Activated T-cell treated with anti-CD3 and anti-CD28 coated beads, Interleukin-2, amount 50 U/mL, for 24 hours (primary cell): ENCODE data around the gene HEMGN.

Experiments used
- DNase-seq: peaks from one replicate; pipeline ENCODE4 v3.0.0-alpha.2; 2020
- H3K27ac Mint-ChIP-seq: 2 replicates; pipeline ENCODE4 v1.8.0; 2020; ENCODE audit warnings: mild to moderate bottlenecking, mixed read lengths
- H3K27me3 Mint-ChIP-seq: 2 replicates; pipeline ENCODE4 v1.8.0; 2020; ENCODE audit warnings: mixed read lengths
- H3K36me3 Mint-ChIP-seq: 2 replicates; pipeline ENCODE4 v1.8.0; 2020; ENCODE audit warnings: low read depth, mixed read lengths
- H3K4me1 Mint-ChIP-seq: 2 replicates; pipeline ENCODE4 v1.8.0; 2020; ENCODE audit warnings: low read depth, mixed read lengths
- H3K4me3 Mint-ChIP-seq: 2 replicates; pipeline ENCODE4 v1.8.0; 2020; ENCODE audit warnings: mild to moderate bottlenecking, moderate library complexity, mixed read lengths
- H3K9me3 Mint-ChIP-seq: 2 replicates; pipeline ENCODE4 v1.8.0; 2020; ENCODE audit warnings: mixed read lengths

Gene HEMGN

DNA sequence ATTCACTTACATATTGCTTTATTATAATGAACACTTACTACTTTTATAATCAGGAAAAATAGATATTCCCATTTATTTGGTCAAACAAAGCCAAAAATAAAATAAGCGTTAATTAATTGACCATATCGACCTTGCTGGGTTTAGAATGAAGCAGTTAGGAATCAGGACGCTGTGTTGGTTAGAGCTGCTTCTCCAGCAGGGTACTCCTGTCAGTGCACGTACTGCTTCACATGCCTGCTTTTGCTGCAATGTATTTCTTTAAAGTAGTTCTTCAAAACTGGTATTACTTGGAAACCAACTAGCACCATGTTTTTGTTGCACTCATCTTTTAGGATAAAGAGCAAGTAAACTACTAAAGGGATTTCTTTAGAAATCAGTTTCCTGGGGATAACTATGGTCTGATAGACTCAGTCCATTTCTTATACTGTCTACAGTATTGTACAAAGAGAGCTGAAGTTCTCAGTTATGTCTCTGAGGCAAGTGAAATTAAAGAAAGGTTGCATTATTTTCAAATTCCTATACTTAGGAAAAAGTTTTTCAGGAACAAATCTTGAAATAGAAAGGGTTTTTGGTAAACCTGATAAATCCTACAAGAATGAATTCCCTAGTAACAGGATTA is 8.9 kb downstream of the HEMGN start:
- peak overlapping the region; percentile 42 for H3K4me3 Mint-ChIP-seq

GRCh38 chr9:97925497-97926334 is 12.3 kb downstream of the HEMGN start:
- no peaks in the 10 kb centered on the region for H3K9me3 Mint-ChIP-seq
- no peak for DNase-seq
- H3K27ac Mint-ChIP-seq: no peak overlapping the region
- H3K4me3 Mint-ChIP-seq: no peak overlapping the region
- peaks cover 46% of the 10 kb centered on the region for H3K4me1 Mint-ChIP-seq
- H3K27me3 Mint-ChIP-seq: peaks cover 3% of the 10 kb centered on the region
- peaks cover 11% of the 10 kb centered on the region for H3K36me3 Mint-ChIP-seq

More for the DNA sequence above, 8.9 kb downstream of the HEMGN start:
- Mint-ChIP-seq H3K27me3 (no peaks in the 10 kb centered on the region), H3K4me1 (peaks cover 42% of the 10 kb centered on the region), H3K9me3 (no peaks in the 10 kb centered on the region), H3K27ac (peak overlapping the region; percentile 35), H3K36me3 (no peaks in the 10 kb centered on the region)
- DNase-seq: no peak

GRCh38 chr9:97924386-97924785 is 13.6 kb downstream of the HEMGN start:
- Mint-ChIP-seq H3K27ac (no peak overlapping the region), H3K27me3 (peaks cover 3% of the 10 kb centered on the region), H3K4me1 (peaks cover 47% of the 10 kb centered on the region), H3K36me3 (peaks cover 11% of the 10 kb centered on the region), H3K4me3 (no peak overlapping the region), H3K9me3 (no peaks in the 10 kb centered on the region)
- DNase-seq: no peak

DNA sequence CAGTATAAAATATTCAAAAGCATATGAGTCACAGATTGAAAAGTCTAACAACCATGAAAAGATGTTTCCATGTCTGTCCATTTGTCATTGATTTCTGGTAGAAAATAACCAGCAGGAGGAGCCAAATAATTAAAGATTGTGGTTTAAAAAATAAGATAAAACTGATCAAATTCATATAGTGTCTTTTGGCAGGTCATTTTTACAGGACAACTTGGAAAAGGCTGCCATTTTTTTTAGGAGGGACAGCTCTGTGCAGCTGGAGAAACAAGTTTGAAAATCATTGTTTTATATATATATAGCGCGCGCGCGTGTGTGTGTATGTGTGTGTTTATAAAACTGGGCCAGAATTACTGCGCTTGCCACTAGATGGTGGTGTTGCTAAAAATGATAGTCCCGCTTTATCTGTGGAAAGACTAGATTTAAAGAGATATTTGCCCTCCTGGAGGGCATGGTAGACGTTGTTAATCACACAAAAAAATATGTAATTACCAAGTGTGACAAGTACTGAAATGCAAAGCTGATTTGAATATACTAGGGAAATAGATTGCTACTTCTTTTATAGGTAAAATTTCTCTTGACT is 14.4 kb downstream of the HEMGN start:
- Mint-ChIP-seq H3K27ac (peak overlapping the region; percentile 99), H3K4me1 (peaks cover 49% of the 10 kb centered on the region), H3K4me3 (peak overlapping the region; percentile 92), H3K9me3 (no peaks in the 10 kb centered on the region), H3K27me3 (peaks cover 3% of the 10 kb centered on the region), H3K36me3 (peaks cover 11% of the 10 kb centered on the region)
- DNase-seq: peak; percentile 71

DNA sequence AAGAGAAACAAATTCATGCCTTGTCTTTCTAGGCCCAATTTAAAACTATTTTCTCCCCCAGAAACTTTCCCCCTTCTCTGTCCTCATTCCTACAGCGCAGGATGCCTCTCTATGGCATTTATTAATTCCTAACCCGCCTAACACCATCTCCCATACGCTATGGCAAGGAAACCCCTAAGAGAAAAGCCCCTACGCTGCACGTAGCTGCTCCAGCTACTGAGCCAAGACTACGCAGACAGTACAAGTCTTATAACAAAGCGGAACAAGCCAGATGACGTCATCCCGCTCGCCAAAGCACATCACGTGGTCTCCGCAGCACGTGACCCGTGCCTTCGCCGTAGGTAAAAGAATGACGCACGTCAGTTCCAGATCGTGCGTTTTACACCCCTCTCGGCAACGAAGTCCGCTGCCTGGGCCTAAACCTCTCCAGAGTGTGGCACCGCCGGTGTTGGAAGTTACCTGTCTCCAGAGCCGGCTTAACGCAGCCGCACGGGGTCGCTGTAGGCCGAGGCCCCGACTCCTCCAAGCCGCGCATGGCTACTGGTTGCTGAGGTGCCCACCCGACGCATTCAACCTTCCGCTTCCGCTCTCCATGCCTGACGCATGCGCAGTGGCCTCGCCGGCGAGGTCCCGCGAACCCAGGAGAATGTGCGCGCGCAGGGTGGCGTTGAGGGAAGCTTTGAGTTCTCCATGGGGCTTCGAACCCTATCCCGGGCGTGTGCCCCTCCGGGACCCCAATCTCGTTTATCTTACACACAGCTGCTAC is 15.8 kb downstream of the HEMGN start, which contains the start of gene TRMO:
TRMO (minus strand) TSS at position 542 of the 766 bp plus-strand sequence; CDS start at position 535, 7 bp downstream.
- H3K4me3 Mint-ChIP-seq: peak within 1 kb of the TSS; percentile 92
- H3K27ac Mint-ChIP-seq: peak within 1 kb of the TSS; percentile 99
- peaks cover 15% of the 10 kb centered on the region for H3K36me3 Mint-ChIP-seq
- peaks cover 3% of the 10 kb centered on the region for H3K27me3 Mint-ChIP-seq
- no peaks in the 10 kb centered on the region for H3K9me3 Mint-ChIP-seq
- peak; percentile 99 for DNase-seq
- H3K4me1 Mint-ChIP-seq: peaks cover 50% of the 10 kb centered on the region

DNA sequence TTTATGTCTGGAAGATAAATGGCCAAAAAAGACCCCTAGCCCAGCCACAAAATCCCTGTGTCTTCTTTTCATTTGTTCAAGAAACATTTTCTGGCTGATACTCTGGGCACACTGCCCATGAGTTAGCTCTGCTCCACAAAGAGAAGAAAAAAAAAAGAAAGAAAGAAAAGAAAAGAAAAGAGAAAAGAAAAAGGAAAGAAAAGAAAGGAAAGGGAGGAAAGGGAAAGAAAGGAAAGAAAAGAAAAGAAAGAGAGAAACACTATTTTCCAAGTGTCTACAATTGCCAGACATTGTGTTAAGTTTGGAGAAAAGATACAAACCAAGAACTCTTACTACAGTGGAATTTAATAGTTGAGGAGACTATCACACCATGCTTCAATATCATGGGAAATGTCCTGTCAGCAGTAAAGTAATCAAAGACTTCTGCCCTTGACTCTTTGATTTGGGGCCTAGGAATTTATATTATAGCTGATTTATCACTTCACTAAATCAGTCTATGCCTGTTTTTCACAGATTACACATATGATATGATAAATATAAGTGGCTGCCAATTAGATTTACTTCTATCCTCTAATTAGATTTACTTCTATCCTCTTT is 18.7 kb downstream of the HEMGN start:
- Mint-ChIP-seq H3K9me3 (no peaks in the 10 kb centered on the region), H3K36me3 (peaks cover 41% of the 10 kb centered on the region), H3K4me1 (peaks cover 65% of the 10 kb centered on the region), H3K27me3 (peaks cover 3% of the 10 kb centered on the region), H3K4me3 (peak overlapping the region; percentile 92), H3K27ac (peak overlapping the region; percentile 99)
- no peak for DNase-seq

DNA sequence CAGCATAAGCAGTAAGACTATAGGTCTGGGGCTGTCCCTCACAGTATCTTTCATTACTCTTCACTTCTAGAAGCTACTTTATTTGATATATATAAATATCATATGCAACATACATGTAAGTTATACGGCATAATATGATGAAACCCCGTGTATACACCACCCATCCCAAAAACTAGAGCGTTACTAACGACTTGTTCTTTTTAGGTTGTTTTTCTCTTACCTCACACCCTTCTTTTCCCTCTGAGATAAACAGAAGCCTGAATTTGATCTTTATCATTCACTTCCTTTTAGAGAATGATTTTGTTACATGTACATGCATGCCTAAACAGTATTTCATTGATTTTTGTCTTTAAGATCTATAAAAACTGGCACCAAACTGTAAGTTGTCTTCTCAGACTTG is 19.4 kb downstream of the HEMGN start:
- Mint-ChIP-seq H3K27ac (peak overlapping the region; percentile 99), H3K4me3 (peak overlapping the region; percentile 92), H3K9me3 (no peaks in the 10 kb centered on the region), H3K4me1 (peaks cover 63% of the 10 kb centered on the region), H3K36me3 (peaks cover 49% of the 10 kb centered on the region), H3K27me3 (peaks cover 3% of the 10 kb centered on the region)
- DNase-seq: no peak

GRCh38 chr9:97911970-97912369 is 26.0 kb downstream of the HEMGN start:
- Mint-ChIP-seq H3K9me3 (no peaks in the 10 kb centered on the region), H3K27me3 (no peaks in the 10 kb centered on the region), H3K4me3 (no peak overlapping the region), H3K36me3 (peaks cover 89% of the 10 kb centered on the region), H3K4me1 (peaks cover 67% of the 10 kb centered on the region), H3K27ac (peak overlapping the region; percentile 68)
- DNase-seq: no peak

GRCh38 chr9:97911528-97911927 is 26.4 kb downstream of the HEMGN start:
- Mint-ChIP-seq H3K4me1 (peaks cover 68% of the 10 kb centered on the region), H3K36me3 (peaks cover 85% of the 10 kb centered on the region)

GRCh38 chr9:97910357-97910756 is 27.6 kb downstream of the HEMGN start:
- H3K4me3 Mint-ChIP-seq: no peak overlapping the region
- peaks cover 82% of the 10 kb centered on the region for H3K36me3 Mint-ChIP-seq
- H3K27me3 Mint-ChIP-seq: no peaks in the 10 kb centered on the region
- no peak for DNase-seq
- H3K4me1 Mint-ChIP-seq: peaks cover 73% of the 10 kb centered on the region
- peak overlapping the region; percentile 68 for H3K27ac Mint-ChIP-seq
- no peaks in the 10 kb centered on the region for H3K9me3 Mint-ChIP-seq

More at GRCh38 chr9:97911528-97911927, 26.4 kb downstream of the HEMGN start:
- no peak overlapping the region for H3K4me3 Mint-ChIP-seq
- H3K27me3 Mint-ChIP-seq: no peaks in the 10 kb centered on the region
- DNase-seq: no peak
- H3K9me3 Mint-ChIP-seq: no peaks in the 10 kb centered on the region
- peak overlapping the region; percentile 68 for H3K27ac Mint-ChIP-seq

DNA sequence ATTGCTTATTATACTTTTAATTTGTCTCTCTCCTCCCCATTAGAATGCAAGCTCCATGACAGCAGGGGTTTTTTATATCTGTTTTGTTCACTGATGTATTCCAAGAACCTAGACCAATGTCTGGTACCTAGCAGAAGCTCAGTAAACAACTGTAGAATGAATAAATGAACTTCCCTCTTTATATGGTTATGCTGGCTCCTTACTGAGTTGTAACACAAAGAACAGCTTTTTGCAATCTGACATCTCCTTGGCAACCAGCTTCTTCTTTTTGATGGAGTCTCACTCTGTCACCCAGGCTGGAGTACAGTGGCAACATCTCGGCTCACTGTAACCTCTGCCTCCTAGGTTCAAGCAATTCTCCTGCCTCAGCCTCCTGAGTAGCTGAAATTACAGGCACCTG is 29.3 kb downstream of the HEMGN start:
- H3K36me3 Mint-ChIP-seq: peaks cover 77% of the 10 kb centered on the region
- peaks cover 78% of the 10 kb centered on the region for H3K4me1 Mint-ChIP-seq

DNA sequence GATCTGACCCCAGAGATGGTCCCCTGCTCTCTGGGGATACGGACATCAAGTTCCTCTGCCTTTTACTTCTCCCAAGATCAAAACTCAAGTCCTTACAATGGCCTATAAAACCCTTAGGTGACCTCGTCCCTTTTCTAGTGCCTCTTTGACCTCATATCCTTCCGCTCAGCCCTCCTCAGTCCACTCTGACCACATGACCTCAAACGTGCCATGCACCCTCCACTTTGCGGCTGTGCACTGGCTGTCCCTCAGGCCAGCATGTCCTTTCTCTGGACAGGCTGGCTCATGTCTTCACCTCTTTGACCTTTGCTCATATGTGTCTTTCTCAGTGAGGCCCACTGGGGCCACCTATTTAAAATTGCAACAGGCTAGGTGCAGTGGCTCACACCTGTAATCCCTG is 30.3 kb downstream of the HEMGN start:
- Mint-ChIP-seq H3K27me3 (no peaks in the 10 kb centered on the region), H3K27ac (peak overlapping the region; percentile 77), H3K4me1 (peaks cover 86% of the 10 kb centered on the region), H3K9me3 (no peaks in the 10 kb centered on the region), H3K4me3 (no peak overlapping the region), H3K36me3 (peaks cover 74% of the 10 kb centered on the region)
- DNase-seq: no peak

More for the DNA sequence above, 29.3 kb downstream of the HEMGN start:
- Mint-ChIP-seq H3K27ac (peak overlapping the region; percentile 68), H3K27me3 (no peaks in the 10 kb centered on the region), H3K4me3 (no peak overlapping the region), H3K9me3 (no peaks in the 10 kb centered on the region)
- DNase-seq: no peak

DNA sequence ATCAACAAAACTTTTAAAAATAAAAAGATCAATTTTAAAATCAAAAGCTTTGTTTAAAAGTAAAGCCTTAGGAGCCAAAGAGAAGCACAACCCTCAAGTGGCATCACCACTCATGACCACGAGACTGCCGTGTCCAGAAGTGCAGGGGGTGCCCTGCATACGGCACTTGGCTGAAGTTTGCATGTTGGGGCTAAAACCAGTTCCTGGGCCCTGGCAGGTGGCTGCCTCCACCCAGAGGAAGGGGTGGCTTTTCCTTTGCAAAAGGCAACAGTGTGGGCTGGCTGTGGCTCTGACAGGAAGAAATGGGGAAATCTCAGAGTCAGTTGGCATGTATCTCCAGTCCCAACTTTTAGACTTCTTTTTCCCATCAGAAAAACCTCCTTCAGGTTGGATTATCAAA is 30.9 kb downstream of the HEMGN start:
- Mint-ChIP-seq H3K27me3 (no peaks in the 10 kb centered on the region), H3K4me3 (no peak overlapping the region), H3K4me1 (peaks cover 84% of the 10 kb centered on the region), H3K27ac (peak overlapping the region; percentile 90), H3K9me3 (no peaks in the 10 kb centered on the region), H3K36me3 (peaks cover 71% of the 10 kb centered on the region)
- DNase-seq: no peak
